ENCODE data around the gene C1orf21.
"Not testable (repeated sequence)": the region's sequence is repeated elsewhere in the genome, so short reads cannot be mapped to it uniquely, and the experiment has no call there.

The C1orf21 gene

GRCh38 chr1:184610876-184611595 is 224.2 kb downstream of the C1orf21 start:
- DNase-seq: no peak

GRCh38 chr1:184612229-184612628 is 225.4 kb downstream of the C1orf21 start:
- DNase-seq: not testable (repeated sequence)

GRCh38 chr1:184614667-184615066 is 227.8 kb downstream of the C1orf21 start:
- no peak for DNase-seq

DNA sequence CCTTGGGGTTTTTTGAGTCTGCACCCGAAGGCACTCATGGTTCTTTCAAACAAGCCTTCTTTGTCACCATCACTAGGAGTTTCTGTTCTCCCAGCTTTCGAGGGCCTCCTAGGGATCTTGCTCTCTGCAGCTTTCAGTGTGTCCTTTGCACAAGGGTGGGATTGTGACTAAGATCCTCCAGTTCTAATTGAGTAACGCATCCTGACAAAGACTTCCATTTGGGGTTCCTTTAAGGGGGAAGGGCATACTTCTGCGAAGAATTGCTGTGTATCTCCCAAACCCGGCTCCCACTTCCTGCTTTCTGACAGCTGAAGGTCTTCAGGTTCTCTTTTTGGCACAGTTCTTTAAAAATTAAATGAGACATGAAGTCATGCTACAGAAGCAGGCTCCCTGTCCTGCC is 228.5 kb downstream of the C1orf21 start:
- DNase-seq: peak; percentile 25

DNA sequence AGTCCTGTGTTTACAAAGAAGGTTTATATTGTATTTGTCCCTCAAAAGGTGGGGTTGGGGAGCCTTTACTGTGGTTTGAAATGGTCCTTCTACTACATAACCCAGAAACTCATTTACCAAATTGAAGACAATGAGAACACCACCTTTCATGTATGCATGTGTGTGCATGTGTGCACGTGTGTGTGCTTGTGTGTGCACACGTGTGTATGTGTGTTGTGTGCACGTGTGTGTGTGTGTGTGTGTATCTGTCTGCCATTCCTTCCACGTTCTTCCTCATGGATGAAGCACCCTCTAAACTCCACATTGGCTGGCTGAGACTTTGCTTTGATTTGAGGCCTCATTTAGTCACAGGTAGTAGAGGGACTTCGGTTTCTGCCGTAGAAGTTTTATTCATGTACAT is 229.7 kb downstream of the C1orf21 start:
- DNase-seq: no peak

DNA sequence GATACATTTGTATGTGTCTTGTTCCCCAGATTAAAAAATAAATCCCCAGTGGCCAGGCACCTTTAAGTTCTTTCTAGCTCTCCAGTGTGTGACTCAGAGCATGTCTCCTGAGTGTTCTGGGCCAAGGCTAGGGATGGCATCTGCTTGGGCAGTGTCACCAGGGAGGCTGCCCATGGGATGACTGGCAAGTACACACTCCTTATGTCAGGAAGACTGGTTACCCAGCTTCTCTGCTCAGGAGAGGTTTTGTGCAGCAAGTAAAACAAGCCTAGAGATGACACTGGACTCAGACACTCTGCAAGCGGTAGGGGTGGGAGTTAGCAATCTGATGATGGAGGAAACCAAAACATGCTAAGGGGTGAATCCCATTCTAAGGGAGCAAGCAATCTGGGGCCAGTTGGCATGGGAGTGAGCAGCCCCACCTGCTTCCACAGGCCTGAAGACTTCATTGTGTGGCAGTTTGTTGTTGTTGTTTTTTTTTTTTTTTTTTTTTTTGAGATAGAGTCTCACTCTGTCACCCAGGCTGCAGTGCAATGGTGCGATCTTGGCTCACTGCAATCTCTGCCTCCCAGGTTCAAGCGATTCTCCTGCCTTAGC is 230.7 kb downstream of the C1orf21 start:
- no peak for DNase-seq

GRCh38 chr1:184618851-184619250 is 232.0 kb downstream of the C1orf21 start:
- no peak for DNase-seq

DNA sequence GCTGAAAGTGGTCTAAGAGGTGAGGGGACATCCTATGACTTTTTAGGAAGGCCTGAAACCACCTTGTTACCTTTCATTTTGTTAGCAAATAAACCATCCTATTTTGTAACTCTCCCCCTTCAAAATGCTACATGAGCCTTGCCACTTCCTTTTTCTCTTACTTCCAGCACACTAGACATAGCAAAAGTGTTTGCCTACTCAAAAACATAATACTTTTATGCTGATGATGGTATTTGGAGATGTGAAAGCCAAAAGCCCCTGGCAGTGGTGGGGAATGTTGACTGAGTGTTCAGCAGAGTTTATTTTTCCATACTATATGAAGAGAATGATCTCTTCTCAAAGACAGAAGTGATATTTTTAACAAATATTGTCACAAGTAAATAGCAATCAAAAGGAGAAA is 233.6 kb downstream of the C1orf21 start:
- no peak for DNase-seq

DNA sequence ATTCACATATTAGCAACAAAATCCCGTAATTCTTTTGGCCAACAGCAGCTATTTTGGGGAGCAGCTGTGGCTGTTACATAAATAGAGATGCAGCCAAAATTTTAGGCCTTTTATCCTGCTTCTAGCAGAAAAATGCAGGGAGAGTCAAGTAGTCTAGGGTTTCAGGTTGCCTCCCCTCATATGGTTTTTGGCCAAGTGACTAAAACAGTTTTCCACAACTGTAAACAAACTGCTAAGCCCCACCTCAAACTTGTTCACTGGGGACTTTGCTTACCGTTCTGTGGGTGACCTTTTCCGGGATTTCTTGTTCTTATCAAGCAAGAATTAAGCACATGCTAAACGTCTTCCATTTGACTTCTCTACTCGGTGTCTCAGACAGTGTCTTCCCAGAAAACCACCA is 234.4 kb downstream of the C1orf21 start:
- DNase-seq: no peak

- DNase-seq: no peak
These were observed 235.5 kb downstream of the C1orf21 start for GRCh38 chr1:184622136-184622823.

DNA sequence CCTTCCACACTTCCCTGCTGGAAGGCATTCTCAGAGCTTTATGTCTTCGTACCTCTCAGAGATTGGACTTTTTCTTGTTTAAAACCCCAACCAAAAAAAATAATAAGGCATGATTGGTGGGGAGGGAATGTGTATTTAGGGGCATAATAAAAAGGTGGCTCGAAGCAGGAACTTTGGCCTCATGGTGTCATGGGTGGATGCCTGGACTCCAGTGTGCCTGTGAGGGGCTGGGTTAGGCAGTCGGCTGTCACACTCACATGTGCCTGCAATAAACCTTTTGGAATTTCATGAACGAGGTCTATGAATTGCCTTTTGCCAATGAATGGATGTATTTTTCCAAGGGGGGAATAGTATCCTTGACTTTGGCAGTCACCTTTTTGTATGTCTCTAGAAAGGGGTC is 236.6 kb downstream of the C1orf21 start:
- no peak for DNase-seq

- no peak for DNase-seq
These were observed 237.2 kb downstream of the C1orf21 start for GRCh38 chr1:184624051-184624450.

- DNase-seq: no peak
These were observed 237.8 kb downstream of the C1orf21 start for GRCh38 chr1:184624626-184625025.

DNA sequence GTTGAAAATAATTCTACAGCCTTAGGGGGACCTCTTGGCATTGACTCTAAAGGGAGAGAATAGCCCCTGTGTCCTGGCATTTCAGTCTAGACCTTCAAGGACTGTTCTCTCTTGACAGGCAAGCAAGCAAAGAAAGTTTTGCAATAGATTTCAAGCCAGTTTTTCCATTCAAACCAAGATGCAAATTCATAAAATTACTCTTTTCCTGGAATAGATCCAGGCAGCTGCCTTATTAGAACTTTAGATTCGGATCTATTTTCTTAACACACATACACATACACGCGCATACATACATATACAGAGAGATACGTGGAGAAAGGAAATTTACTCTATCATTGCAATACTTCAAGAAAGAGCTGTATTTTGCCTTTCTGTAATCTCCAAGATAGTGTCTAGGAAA is 238.4 kb downstream of the C1orf21 start:
- DNase-seq: no peak

GRCh38 chr1:184626076-184627006 is 239.5 kb downstream of the C1orf21 start:
- DNase-seq: no peak

- no peak for DNase-seq
These were observed 240.1 kb downstream of the C1orf21 start for GRCh38 chr1:184627007-184627341.

DNA sequence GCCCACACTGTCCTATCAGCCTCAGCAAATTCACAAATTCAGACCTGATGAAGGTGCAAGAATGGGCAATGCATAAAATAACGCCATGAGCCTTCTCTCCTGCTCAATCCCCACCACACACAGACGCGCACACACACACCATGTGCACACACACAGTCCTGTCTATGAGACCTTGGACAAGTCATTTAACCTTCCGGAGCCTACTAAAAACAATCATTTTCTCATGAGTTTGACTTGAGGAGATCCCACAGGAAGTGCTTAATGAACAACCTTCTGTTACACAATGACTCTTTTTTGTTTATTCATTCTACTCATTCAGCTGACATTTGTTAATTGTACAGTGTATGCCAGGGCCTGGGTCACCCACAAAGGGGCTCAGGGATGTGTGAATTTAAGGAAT is 242.4 kb downstream of the C1orf21 start:
- no peak for DNase-seq

GRCh38 chr1:184630679-184631060 is 243.8 kb downstream of the C1orf21 start:
- DNase-seq: no peak

DNA sequence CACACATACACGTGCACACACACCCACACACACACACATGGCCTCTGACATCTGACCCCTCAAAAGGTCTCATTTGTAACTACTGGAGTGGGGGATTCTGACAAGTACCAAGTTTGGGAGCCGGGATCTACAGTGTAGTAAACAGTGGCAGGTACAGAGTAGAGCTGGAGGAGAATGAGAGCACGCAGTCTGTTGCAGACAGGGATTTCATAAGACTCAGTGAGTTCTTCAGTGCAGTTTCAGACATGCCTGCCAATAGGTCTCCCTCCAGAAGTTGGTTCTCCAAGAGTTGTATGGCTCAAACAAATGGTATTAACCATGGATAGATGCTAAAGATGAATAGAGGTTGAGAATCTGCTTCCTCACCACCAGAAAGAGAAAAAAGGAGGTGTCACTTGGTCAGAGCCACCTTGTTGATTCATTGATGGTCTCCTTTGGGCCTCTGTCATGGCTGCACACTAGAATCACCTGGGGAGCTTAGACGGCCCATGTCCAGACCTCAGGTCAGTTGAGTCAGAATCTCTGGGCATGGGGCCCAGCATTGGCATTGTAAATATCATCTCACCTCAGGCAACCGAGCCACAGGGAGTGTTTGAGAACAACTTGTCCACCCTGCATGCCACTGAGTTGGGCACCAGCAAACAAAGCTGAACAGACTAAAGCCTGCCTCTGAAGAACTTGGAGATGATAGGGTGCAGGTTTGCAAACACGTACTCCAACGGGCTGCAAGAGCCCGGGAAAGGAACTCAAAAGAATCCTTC is 245.8 kb downstream of the C1orf21 start:
- no peak for DNase-seq

GRCh38 chr1:184633785-184634184 is 247.0 kb downstream of the C1orf21 start:
- DNase-seq: no peak

DNA sequence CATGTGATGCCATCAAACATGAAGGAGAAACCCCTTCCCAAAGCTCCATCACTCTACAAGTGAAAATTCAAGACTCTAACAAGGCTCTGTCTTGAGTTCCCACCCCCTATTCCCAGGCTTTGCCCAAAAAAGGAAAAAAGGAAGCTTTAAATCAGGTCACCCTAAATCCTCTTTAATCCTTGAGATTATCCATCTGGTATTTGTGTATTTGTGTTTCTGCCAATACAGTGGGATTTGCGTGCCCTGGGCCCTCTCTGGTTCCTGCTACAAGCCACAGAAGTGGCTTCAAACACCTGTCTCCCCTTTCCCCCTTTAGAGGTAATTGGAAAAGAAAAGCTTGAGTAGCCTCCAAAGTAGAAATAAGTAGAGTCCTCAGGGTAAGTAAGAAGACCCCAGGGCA is 247.5 kb downstream of the C1orf21 start:
- no peak for DNase-seq

GRCh38 chr1:184635347-184635979 is 248.6 kb downstream of the C1orf21 start:
- DNase-seq: no peak

All from OCI-M1 (cell line).